CD14-positive monocyte (primary cell): ENCODE measurements around the gene SF3B3. TPM values are rescaled to one million over a fixed set of nuclear protein-coding genes. Genes with fewer than 3 reads are reported as not detected.
A peak's percentile ranks its signal among the peaks of the same experiment; 100 is the strongest.

Source experiments
- DNase-seq, 3 donors: peaks; one replicate each; pipeline ENCODE4 v3.0.0-alpha.2; 2011 to 2022
- H2AFZ ChIP-seq: 2 replicates; pipeline ENCODE4 v1.6.0; 2012; ENCODE audit warnings: mild to moderate bottlenecking, low read depth, low read length, inconsistent platforms; ENCODE audit not compliant: insufficient read depth, poor library complexity, severe bottlenecking
- H3K27ac ChIP-seq, 2 donors: 1 replicate in 1 of 2; 2 replicates in 1 of 2; pipeline ENCODE4 v1.5.1; 2012 to 2013; ENCODE audit warnings: low read length in 2 of 2, control low read depth in 1 of 2, inconsistent platforms in 1 of 2, low read depth in 1 of 2, mild to moderate bottlenecking in 1 of 2
- H3K27me3 ChIP-seq, 2 donors: one replicate each; pipeline versions ENCODE4 v1.6.0 to v1.6.1; 2011 to 2013; ENCODE audit warnings: low read length in 2 of 2; ENCODE audit not compliant: control insufficient read depth in 2 of 2, insufficient read depth in 2 of 2
- H3K36me3 ChIP-seq, 2 donors: replicated peaks in 1 of 2; 1 replicate in 1 of 2; 2 replicates in 1 of 2; pipeline versions ENCODE4 v1.5.1 to v1.6.1; 2012 to 2013; ENCODE audit warnings: low read length in 2 of 2, control low read depth in 1 of 2, inconsistent platforms in 1 of 2, mild to moderate bottlenecking in 1 of 2; ENCODE audit not compliant: insufficient read depth in 2 of 2, control insufficient read depth in 1 of 2
- H3K4me1 ChIP-seq, 2 donors: 1 replicate in 1 of 2; 2 replicates in 1 of 2; pipeline versions ENCODE4 v1.5.1 to v1.6.1; 2012 to 2013; ENCODE audit warnings: low read length in 2 of 2, control low read depth in 1 of 2, inconsistent platforms in 1 of 2, mild to moderate bottlenecking in 1 of 2, moderate library complexity in 1 of 2; ENCODE audit not compliant: insufficient read depth in 2 of 2, control insufficient read depth in 1 of 2
- H3K4me2 ChIP-seq: replicated peaks from 2 replicates; pipeline ENCODE3; 2012; ENCODE audit warnings: low read length, moderate library complexity, mild to moderate bottlenecking; ENCODE audit not compliant: poor library complexity, severe bottlenecking; ENCODE audit errors: extremely low read depth
- H3K4me3 ChIP-seq, 3 experiments: fragments of 200-600 bp in 1 of 3; sonication (generic) in 1 of 3; replicated peaks in 1 of 3; 1 replicate in 2 of 3; 2 replicates in 1 of 3; pipeline ENCODE4 v1.5.1; 2011 to 2013; ENCODE audit warnings: low read length in 3 of 3, mild to moderate bottlenecking in 3 of 3, control low read depth in 2 of 3, low read depth in 2 of 3, inconsistent platforms in 1 of 3, moderate library complexity in 1 of 3
- H3K79me2 ChIP-seq: 2 replicates; pipeline ENCODE4 v1.6.0; 2012; ENCODE audit warnings: mild to moderate bottlenecking, control low read depth, inconsistent platforms, low read length, moderate library complexity; ENCODE audit not compliant: insufficient read depth
- H3K9ac ChIP-seq: 2 replicates; pipeline ENCODE4 v1.6.0; 2017; ENCODE audit warnings: low read length, mild to moderate bottlenecking; ENCODE audit not compliant: insufficient read depth, poor library complexity, severe bottlenecking
- H3K9me3 ChIP-seq, 2 donors: replicated peaks in 1 of 2; 1 replicate in 1 of 2; 2 replicates in 1 of 2; pipeline versions ENCODE4 v1.5.1 to v1.6.1; 2012 to 2013; ENCODE audit warnings: low read length in 2 of 2, control low read depth in 1 of 2; ENCODE audit not compliant: control insufficient read depth in 1 of 2, insufficient read depth in 1 of 2
- H4K20me1 ChIP-seq: 2 replicates; pipeline ENCODE4 v1.6.0; 2012; ENCODE audit warnings: mild to moderate bottlenecking, low read length, control low read depth, moderate library complexity; ENCODE audit not compliant: insufficient read depth
- H3K27ac Mint-ChIP-seq, 7 donors: one replicate each; pipeline ENCODE4 v1.8.0; 2020; ENCODE audit warnings: mild to moderate bottlenecking in 7 of 7, mixed read lengths in 7 of 7, moderate library complexity in 6 of 7, inconsistent platforms in 2 of 7
- H3K27me3 Mint-ChIP-seq, 3 donors: one replicate each; pipeline ENCODE4 v1.8.0; 2021 to 2022; ENCODE audit warnings: low read depth in 3 of 3, mild to moderate bottlenecking in 3 of 3, mixed read lengths in 3 of 3, moderate library complexity in 3 of 3, inconsistent platforms in 1 of 3
- H3K36me3 Mint-ChIP-seq, 2 donors: one replicate each; pipeline ENCODE4 v1.8.0; 2020; ENCODE audit warnings: mixed read lengths in 2 of 2, inconsistent platforms in 1 of 2, mild to moderate bottlenecking in 1 of 2
- H3K4me1 Mint-ChIP-seq: one replicate; pipeline ENCODE4 v1.8.0; 2020; ENCODE audit warnings: mild to moderate bottlenecking, mixed read lengths
- H3K4me3 Mint-ChIP-seq, 2 donors: one replicate each; pipeline ENCODE4 v1.8.0; 2020; ENCODE audit warnings: mild to moderate bottlenecking in 2 of 2, mixed read lengths in 2 of 2, moderate library complexity in 1 of 2
- H3K9me3 Mint-ChIP-seq, 7 donors: one replicate each; pipeline ENCODE4 v1.8.0; 2020 to 2022; ENCODE audit warnings: mixed read lengths in 7 of 7, mild to moderate bottlenecking in 6 of 7, moderate library complexity in 6 of 7, inconsistent platforms in 2 of 7
- WGBS: methylation state at CpG from one replicate; pipeline ENCODE4 v1.1.5; 2013; ENCODE audit warnings: missing lambda C conversion rate; ENCODE audit not compliant: insufficient coverage; 5-methylcytosine and 5-hydroxymethylcytosine counted together
- intact Hi-C, 2 donors: fragments of 100-400 bp; cut with micrococcal nuclease; formaldehyde crosslinking; loops; one replicate each; pipeline versions ENCODE4 v1.15.0 to v1.15.1; 2023
- polyA plus RNA-seq, 3 donors: library from polyadenylated mRNA; depleted of rRNA in 1 of 3; unstranded in 2 of 3; stranded (reverse) in 1 of 3; fragments of 300-500 nt in 2 of 3; fragments of >200 nt in 1 of 3; fragmentation: Illumina TruSeq in 2 of 3; gene quantifications; 1 replicate in 2 of 3; 2 replicates in 1 of 3; pipeline ENCODE4 v1.2.3, GENCODE V29; 2012 to 2021
- TF ChIP-seq, protein P1 (sequence below): fragments of 200-600 bp; IDR thresholded peaks from one replicate; pipeline ENCODE4 v1.8.0; 2022; ENCODE audit warnings: antibody characterized with exemption, mild to moderate bottlenecking

SF3B3 gene
- polyA plus RNA-seq, 3 donors, result 34.2 to 52.3 (median 42.1) TPM

DNA sequence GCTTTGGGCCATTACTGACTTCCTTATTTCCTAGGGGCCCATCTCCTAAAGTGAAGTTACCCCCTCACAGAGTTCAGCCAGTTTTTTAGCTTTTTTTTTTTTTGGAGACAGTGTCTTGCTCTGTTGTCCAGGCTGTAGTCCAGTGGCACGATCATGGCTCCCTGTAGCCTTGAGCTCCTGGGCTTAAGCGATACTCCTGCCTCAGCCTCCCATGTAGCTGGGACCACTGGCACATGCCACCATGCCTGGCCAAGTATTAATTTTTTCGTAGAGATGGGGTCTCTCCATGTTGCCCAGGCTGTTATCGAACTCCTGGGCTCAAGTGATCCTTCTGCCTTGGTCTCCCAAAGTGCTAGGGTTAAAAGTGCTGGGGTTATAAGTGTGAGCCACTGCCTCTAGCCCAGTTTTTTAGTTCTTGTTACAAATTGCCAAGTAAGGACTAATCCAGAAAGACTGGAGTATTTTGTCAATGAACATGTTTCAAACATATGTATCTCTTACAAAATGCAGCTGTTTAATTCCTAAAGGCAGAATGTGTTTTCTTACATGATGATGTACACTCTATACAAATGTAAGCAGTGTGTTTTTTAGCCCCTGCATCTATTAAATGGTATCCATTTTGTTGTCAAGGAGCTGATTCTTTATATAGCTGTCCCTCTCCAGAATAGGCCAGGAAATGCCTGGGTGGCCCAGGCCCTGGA lies 73.7 kb downstream of the SF3B3 start:
- H3K27ac Mint-ChIP-seq, result peak overlapping the region in 1 of 7 donors; percentile 11
- Histone ChIP-seq H3K9me3 (no peaks in the 10 kb centered on the region), H3K27me3 (no peaks in the 10 kb centered on the region), H3K27ac (no peak overlapping the region), H3K4me2 (no peak overlapping the region), H4K20me1 (no peaks in the 10 kb centered on the region), H3K36me3 (no peaks in the 10 kb centered on the region), H3K9ac (no peak overlapping the region), H3K79me2 (no peaks in the 10 kb centered on the region), H3K4me1 (no peaks in the 10 kb centered on the region), H3K4me3 (no peak overlapping the region), H2AFZ (no peak overlapping the region)
- H3K4me3 Mint-ChIP-seq, result no peak overlapping the region
- H3K4me1 Mint-ChIP-seq, result no peaks in the 10 kb centered on the region
- no peaks in the 10 kb centered on the region for H3K36me3 Mint-ChIP-seq
- DNase-seq, result no peak
- no peaks in the 10 kb centered on the region for H3K9me3 Mint-ChIP-seq
- intact Hi-C loops, result no loop called here
- 100% methylated on average over 4 of the region's 4 CpGs for WGBS
- TF ChIP-seq, protein P1, sequence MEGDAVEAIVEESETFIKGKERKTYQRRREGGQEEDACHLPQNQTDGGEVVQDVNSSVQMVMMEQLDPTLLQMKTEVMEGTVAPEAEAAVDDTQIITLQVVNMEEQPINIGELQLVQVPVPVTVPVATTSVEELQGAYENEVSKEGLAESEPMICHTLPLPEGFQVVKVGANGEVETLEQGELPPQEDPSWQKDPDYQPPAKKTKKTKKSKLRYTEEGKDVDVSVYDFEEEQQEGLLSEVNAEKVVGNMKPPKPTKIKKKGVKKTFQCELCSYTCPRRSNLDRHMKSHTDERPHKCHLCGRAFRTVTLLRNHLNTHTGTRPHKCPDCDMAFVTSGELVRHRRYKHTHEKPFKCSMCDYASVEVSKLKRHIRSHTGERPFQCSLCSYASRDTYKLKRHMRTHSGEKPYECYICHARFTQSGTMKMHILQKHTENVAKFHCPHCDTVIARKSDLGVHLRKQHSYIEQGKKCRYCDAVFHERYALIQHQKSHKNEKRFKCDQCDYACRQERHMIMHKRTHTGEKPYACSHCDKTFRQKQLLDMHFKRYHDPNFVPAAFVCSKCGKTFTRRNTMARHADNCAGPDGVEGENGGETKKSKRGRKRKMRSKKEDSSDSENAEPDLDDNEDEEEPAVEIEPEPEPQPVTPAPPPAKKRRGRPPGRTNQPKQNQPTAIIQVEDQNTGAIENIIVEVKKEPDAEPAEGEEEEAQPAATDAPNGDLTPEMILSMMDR, result no peak
- H3K27me3 Mint-ChIP-seq, result peaks cover 2 to 7% (median 5%) of the 10 kb centered on the region in 3 donors

DNA sequence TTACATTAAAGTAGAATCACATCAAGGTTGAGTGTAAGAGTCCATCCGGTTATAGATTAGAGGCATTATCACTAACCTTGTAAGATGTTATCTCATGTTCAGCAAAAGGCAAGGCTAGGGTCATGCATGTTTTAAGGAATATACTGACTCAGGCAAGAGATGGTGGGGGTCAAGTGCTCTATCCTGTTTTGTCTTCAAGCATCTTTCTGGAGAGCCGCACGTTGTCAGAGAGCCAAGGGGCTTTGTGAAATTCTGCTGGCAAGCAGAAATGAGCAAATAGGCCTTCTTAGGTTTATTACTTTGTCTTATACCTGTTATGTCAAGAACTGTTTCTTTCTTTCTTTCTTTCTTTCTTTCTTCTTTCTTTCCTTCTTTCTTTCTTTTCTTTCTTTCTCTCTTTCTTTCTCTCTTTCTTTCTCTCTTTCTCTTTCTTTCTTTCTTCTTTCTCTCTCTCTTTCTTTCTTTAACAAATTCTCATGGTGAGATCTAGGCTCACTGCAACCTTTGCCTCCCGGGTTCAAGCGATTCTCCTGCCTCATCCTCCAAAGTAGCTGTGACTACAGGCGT lies 75.4 kb downstream of the SF3B3 start:
- no peaks in the 10 kb centered on the region for H3K4me1 ChIP-seq

More for the DNA sequence above, 75.4 kb downstream of the SF3B3 start:
- Histone ChIP-seq H3K4me2 (no peak overlapping the region), H3K4me3 (no peak overlapping the region), H3K27me3 (no peaks in the 10 kb centered on the region), H3K79me2 (no peaks in the 10 kb centered on the region), H2AFZ (no peak overlapping the region), H3K9ac (no peak overlapping the region), H3K9me3 (no peaks in the 10 kb centered on the region), H3K27ac (no peak overlapping the region), H4K20me1 (no peaks in the 10 kb centered on the region), H3K36me3 (no peaks in the 10 kb centered on the region)
- Mint-ChIP-seq H3K36me3 (no peaks in the 10 kb centered on the region), H3K27me3 (peaks cover 2 to 7% (median 5%) of the 10 kb centered on the region in 3 donors), H3K4me3 (no peak overlapping the region), H3K27ac (no peak overlapping the region), H3K9me3 (no peaks in the 10 kb centered on the region), H3K4me1 (no peaks in the 10 kb centered on the region)
- no peak for DNase-seq
- intact Hi-C loops, result no loop called here
- TF ChIP-seq, protein P1, result no peak
- WGBS, result 100% methylated on average over 3 of the region's 6 CpGs
